ENCODE measurements around the gene RBMS1. TPM values are rescaled to one million over a fixed set of nuclear protein-coding genes. Genes with fewer than 3 reads are reported as not detected.

Gene RBMS1
- total and polyA plus RNA-seq, 2 experiments from 2014 or later = 55.5 to 94.8 TPM

GRCh38 chr2:160392201-160392600 lies 101.4 kb downstream of the RBMS1 start:
- Histone ChIP-seq H3K4me1 (ENCODE audit: insufficient read depth) (peaks cover 53% of the 10 kb centered on the region), H3K4me3 (no peak overlapping the region), H3K9me2 (ENCODE audit: insufficient read depth) (no peaks in the 10 kb centered on the region), H3K4me2 (no peak overlapping the region), H3K36me3 (ENCODE audit: insufficient read depth) (no peaks in the 10 kb centered on the region), H4K20me1 (replicated peaks; ENCODE audit: insufficient read depth) (peaks cover 19% of the 10 kb centered on the region; the same call in 1 of the 2 replicates), H3K27me3 (ENCODE audit: insufficient read depth) (no peaks in the 10 kb centered on the region), H3K79me2 (replicated peaks; ENCODE audit: insufficient read depth) (peaks cover 100% of the 10 kb centered on the region), H2AFZ (no peak overlapping the region), H3K27ac (ENCODE audit: low read depth) (no peak overlapping the region), H3F3A (replicated peaks; ENCODE audit: low read depth) (no peaks in the 10 kb centered on the region)
- H3K4me1 Mint-ChIP-seq = peaks cover 59% of the 10 kb centered on the region
- no peak for DNase-seq (ENCODE audit: low spot score)
- H3K9me3 Mint-ChIP-seq = no peaks in the 10 kb centered on the region
- H3K27me3 Mint-ChIP-seq (ENCODE audit: insufficient read depth, low read depth, poor library complexity) = no peaks in the 10 kb centered on the region
- TF ChIP-seq ZNF331 (CRISPR knock-in tag; IDR thresholded peaks at IDR 0.05; ENCODE audit: low read depth) = no peak
- H3K36me3 Mint-ChIP-seq (ENCODE audit: low read depth) = no peaks in the 10 kb centered on the region; the same call in 2 of the 3 replicates
- no peak overlapping the region for H3K27ac Mint-ChIP-seq
- no peak overlapping the region for H3K4me3 Mint-ChIP-seq
- ATAC-seq = no peak

GRCh38 chr2:160390544-160391455 lies 102.8 kb downstream of the RBMS1 start:
- H2AFZ ChIP-seq = no peak overlapping the region
- H3K4me3 ChIP-seq = no peak overlapping the region
- H3K4me3 Mint-ChIP-seq = no peak overlapping the region
- H3K9me3 Mint-ChIP-seq = no peaks in the 10 kb centered on the region
- H3K36me3 ChIP-seq (ENCODE audit: insufficient read depth) = no peaks in the 10 kb centered on the region
- H3K4me2 ChIP-seq = peak overlapping the region; percentile 8; the same call in 1 of the 2 replicates
- ATAC-seq (no peak), DNase-seq (ENCODE audit: low spot score) (no peak)
- no peaks in the 10 kb centered on the region for H3F3A ChIP-seq (replicated peaks; ENCODE audit: low read depth)
- H3K27me3 Mint-ChIP-seq (ENCODE audit: insufficient read depth, low read depth, poor library complexity) = no peaks in the 10 kb centered on the region
- H3K27me3 ChIP-seq (ENCODE audit: insufficient read depth) = no peaks in the 10 kb centered on the region
- no peak for TF ChIP-seq ZNF331 (CRISPR knock-in tag; IDR thresholded peaks at IDR 0.05; ENCODE audit: low read depth)
- no peak for TF ChIP-seq ZNF462 (CRISPR knock-in tag; IDR thresholded peaks at IDR 0.05)
- no peak overlapping the region for H3K27ac ChIP-seq (ENCODE audit: low read depth)
- peaks cover 99% of the 10 kb centered on the region for H3K79me2 ChIP-seq (replicated peaks; ENCODE audit: insufficient read depth)
- no peaks in the 10 kb centered on the region; the same call in 2 of the 3 replicates for H3K36me3 Mint-ChIP-seq (ENCODE audit: low read depth)
- H3K27ac Mint-ChIP-seq = peak overlapping the region; percentile 82
- no peaks in the 10 kb centered on the region for H3K9me2 ChIP-seq (ENCODE audit: insufficient read depth)
- H3K4me1 Mint-ChIP-seq = peaks cover 58% of the 10 kb centered on the region
- H3K4me1 ChIP-seq (ENCODE audit: insufficient read depth) = peaks cover 56% of the 10 kb centered on the region
- peaks cover 22% of the 10 kb centered on the region; the same call in 1 of the 2 replicates for H4K20me1 ChIP-seq (replicated peaks; ENCODE audit: insufficient read depth)

Measured in GM23338 (cell line).